Astrocyte of the spinal cord (primary cell): ENCODE results near the gene OTUD1.

Experiments used
- DNase-seq: peaks from one replicate; pipeline ENCODE4 v3.0.0; 2011; ENCODE audit warnings: low read depth, low spot score
- H3K4me3 ChIP-seq: 2 replicates; pipeline ENCODE4 v1.5.1; 2011; ENCODE audit warnings: low read depth, mild to moderate bottlenecking, low read length, moderate library complexity
- in situ Hi-C: cut with HindIII; loops from 2 replicates; pipeline ENCODE4 v1.10.0; 2017; ENCODE audit warnings: low sequenced_read_pairs
- TF ChIP-seq, protein P1 (sequence below): IDR thresholded peaks from 2 replicates; pipeline ENCODE4 v1.5.1; 2012; ENCODE audit warnings: low read depth, mild to moderate bottlenecking, low read length, inconsistent platforms

The OTUD1 gene

DNA sequence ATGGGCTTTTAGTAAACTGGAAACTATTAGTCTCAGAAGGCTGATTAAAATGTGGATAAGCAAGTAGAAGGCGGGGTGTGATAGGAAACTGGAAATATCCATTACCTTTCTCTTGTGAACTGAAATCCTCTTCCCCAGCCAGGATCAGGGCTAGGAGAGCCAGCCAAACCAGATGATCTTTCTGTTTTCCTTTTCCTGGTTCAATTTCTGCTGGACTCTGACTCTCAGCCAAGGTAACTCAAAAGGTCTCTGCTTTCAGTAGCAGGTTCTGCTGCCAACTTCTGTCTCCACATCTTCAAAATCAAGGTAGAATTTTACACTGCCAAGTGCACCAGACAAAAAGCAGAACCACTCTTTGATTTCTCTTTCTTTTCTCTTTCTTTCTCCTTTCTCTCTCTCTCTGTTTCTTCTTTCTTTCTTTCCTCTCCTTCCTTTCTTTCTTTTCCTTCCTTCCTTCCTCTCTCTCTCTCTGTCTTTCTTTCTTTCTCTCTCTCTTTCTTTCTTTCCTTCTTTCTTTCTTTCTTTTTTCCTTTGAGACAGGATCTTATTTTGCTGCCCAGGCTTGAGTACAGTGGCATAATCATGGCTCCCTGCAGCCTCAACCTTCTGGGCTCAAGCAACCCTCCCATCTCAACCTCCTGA is 30.8 kb downstream of the OTUD1 start:
- TF ChIP-seq, protein P1, sequence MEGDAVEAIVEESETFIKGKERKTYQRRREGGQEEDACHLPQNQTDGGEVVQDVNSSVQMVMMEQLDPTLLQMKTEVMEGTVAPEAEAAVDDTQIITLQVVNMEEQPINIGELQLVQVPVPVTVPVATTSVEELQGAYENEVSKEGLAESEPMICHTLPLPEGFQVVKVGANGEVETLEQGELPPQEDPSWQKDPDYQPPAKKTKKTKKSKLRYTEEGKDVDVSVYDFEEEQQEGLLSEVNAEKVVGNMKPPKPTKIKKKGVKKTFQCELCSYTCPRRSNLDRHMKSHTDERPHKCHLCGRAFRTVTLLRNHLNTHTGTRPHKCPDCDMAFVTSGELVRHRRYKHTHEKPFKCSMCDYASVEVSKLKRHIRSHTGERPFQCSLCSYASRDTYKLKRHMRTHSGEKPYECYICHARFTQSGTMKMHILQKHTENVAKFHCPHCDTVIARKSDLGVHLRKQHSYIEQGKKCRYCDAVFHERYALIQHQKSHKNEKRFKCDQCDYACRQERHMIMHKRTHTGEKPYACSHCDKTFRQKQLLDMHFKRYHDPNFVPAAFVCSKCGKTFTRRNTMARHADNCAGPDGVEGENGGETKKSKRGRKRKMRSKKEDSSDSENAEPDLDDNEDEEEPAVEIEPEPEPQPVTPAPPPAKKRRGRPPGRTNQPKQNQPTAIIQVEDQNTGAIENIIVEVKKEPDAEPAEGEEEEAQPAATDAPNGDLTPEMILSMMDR: no peak
- DNase-seq: no peak
- no peak overlapping the region for H3K4me3 ChIP-seq
- in situ Hi-C loops: no loop called here

DNA sequence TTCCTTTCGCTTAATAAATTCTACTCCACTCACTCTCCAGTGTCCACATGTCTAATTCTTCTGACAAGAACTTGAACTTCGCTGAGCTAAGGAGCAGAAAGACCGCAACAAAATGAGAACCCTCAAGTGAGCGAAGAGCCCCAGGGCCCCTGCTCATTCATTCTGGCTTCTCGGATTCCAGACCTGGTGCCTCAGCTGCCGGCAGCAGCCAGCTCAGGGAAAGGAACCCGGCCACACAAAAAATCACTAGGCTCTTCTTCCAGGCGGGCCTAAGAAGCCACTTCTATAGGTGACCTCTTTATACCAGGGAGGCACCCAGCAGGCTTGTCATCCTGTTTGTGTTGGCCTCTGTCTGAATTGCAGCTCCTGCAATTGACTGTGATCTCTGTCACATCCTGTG is 33.3 kb downstream of the OTUD1 start:
- TF ChIP-seq, protein P1: no peak
- DNase-seq: no peak
- no peak overlapping the region for H3K4me3 ChIP-seq
- in situ Hi-C loops: no loop called here

DNA sequence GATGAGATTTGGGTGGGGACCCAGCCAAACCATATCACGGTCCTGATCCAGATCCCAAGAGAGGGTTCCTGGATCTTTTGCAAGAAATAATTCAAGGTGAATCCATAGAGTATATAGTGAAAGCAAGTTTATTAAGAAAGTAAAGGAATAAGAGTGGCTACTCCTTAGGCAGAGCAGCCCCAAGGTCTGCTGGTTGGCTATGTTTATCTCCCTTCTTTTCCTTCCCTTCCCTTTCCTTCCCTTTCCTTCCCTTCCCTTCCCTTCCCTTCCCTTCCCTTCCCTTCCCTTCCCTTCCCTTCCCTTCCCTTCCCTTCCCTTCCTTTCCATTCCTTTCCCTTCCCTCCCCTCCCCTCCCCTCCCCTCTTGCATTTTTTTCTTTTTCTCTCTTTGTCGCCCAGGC is 35.2 kb downstream of the OTUD1 start:
- in situ Hi-C loops: no loop called here
- H3K4me3 ChIP-seq: no peak overlapping the region
- TF ChIP-seq, protein P1: no peak

DNA sequence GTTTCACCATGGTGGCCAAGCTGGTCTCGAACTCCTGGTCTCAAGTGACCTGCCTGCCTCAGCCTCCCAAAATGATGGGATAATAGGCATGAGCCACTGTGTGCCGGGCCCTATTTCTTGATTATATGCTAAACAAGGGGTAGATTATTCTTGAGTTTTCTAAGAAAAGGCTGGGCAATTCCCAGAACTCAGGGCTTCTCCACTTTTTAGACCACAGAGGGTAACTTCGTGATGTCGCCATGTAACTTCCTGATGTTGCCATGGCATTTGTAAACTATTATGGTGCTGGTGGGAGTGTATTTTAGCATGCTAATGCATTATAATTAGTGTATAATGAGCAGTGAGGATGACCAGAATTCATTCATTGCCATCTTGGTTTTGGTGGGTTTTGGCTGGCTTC is 35.8 kb downstream of the OTUD1 start:
- H3K4me3 ChIP-seq: no peak overlapping the region
- TF ChIP-seq, protein P1: no peak
- no peak for DNase-seq
- in situ Hi-C loops: no loop called here

More for the DNA sequence above, 35.2 kb downstream of the OTUD1 start:
- DNase-seq: no peak

DNA sequence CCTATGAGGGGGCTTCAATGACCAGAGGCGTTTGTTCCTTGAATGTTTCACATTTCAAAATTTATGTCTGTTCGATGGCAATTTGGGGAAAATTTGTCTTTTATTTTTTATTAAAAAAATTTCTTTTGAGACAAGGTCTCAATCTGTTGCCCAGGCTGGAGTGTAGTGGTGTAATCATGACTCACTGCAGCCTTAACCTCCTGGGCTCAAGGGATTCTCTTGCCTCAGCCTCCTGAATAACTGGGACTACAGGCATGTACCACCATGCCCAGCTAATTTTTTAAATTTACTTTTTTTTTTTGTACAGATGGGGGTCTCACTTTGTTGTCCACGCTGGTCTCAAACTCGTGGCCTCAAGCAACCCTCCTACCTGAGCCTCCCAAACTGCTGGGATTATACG is 39.7 kb downstream of the OTUD1 start:
- in situ Hi-C loops: no loop called here
- DNase-seq: no peak
- TF ChIP-seq, protein P1: no peak
- H3K4me3 ChIP-seq: no peak overlapping the region

DNA sequence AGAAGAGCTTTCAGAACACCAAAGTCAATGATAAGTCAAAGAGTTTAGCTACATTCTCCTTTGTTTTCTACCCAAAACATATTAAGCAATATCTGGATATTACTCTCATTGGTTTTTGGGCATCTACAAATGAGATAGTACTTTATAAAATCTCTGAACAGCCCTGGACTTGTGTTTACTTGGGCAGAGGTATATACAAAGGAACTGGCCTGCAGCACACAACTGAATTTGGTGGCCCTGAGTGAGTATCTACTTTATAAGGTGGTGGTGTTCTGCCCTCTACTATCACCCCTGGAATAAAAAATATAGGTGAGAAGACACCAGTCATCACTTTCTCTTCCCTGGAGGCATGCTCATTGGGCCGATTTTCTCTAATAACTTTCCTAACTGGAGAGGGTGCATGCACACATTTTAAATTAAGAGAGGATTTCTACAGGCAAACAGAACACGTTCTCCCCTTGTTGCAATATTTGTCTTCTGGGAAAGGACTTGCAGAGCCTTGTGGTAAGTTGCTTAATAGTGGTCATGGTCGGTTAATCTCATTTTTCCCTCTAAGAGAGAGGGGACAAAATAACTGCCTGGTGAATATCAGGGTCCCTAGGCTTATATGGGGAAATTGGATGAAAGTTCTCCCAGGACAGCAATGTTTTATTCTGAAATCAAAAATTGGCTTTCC is 41.1 kb downstream of the OTUD1 start:
- no peak for DNase-seq
- in situ Hi-C loops: no loop called here
- H3K4me3 ChIP-seq: no peak overlapping the region
- TF ChIP-seq, protein P1: no peak
